Kidney glomerular epithelial cell (primary cell): ENCODE measurements around the gene EIF3L.

Experiments
- DNase-seq: peaks from one replicate; lab custom pipeline; 2025; lab: John Stamatoyannopoulos, UW

The EIF3L gene

GRCh38 chr22:37926771-37927636 is 77.8 kb downstream of the EIF3L start:
- DNase-seq = no peak

GRCh38 chr22:37927637-37927936 is 78.4 kb downstream of the EIF3L start:
- no peak for DNase-seq

- no peak for DNase-seq
These were observed 80.2 kb downstream of the EIF3L start for GRCh38 chr22:37929390-37929789.

- no peak for DNase-seq
These were observed 81.2 kb downstream of the EIF3L start for GRCh38 chr22:37930270-37930951.

- no peak for DNase-seq
These were observed 81.8 kb downstream of the EIF3L start for GRCh38 chr22:37930952-37931440.

GRCh38 chr22:37931893-37932389 is 82.7 kb downstream of the EIF3L start:
- DNase-seq = no peak

- no peak for DNase-seq
These were observed 83.2 kb downstream of the EIF3L start for GRCh38 chr22:37932401-37932800.

- DNase-seq = no peak
These were observed 83.8 kb downstream of the EIF3L start for GRCh38 chr22:37932821-37933578.

GRCh38 chr22:37933711-37934376 is 84.6 kb downstream of the EIF3L start:
- peak; percentile 84 for DNase-seq
